Endothelial cell (in vitro differentiated cells): ENCODE measurements around the gene FBP1. TPM values are rescaled to one million over a fixed set of nuclear protein-coding genes. Genes with fewer than 3 reads are reported as not detected.

Experiments
- DNase-seq: peaks from one replicate; pipeline ENCODE4 v3.0.0; 2021; ENCODE audit warnings: low spot score
- H3K27ac Mint-ChIP-seq: one replicate; pipeline ENCODE4 v1.8.0; 2021; ENCODE audit warnings: mixed read lengths, inconsistent platforms; ENCODE audit not compliant: unreplicated experiment
- H3K27me3 Mint-ChIP-seq: one replicate; pipeline ENCODE4 v1.8.0; 2021; ENCODE audit warnings: mild to moderate bottlenecking, moderate library complexity, mixed read lengths, inconsistent platforms; ENCODE audit not compliant: unreplicated experiment
- H3K36me3 Mint-ChIP-seq: one replicate; pipeline ENCODE4 v1.8.0; 2021; ENCODE audit warnings: mild to moderate bottlenecking, low read depth, mixed read lengths, inconsistent platforms; ENCODE audit not compliant: unreplicated experiment
- H3K4me1 Mint-ChIP-seq: one replicate; pipeline ENCODE4 v1.8.0; 2021; ENCODE audit warnings: mild to moderate bottlenecking, mixed read lengths, inconsistent platforms; ENCODE audit not compliant: unreplicated experiment
- H3K4me3 Mint-ChIP-seq: one replicate; pipeline ENCODE4 v1.8.0; 2021; ENCODE audit warnings: mild to moderate bottlenecking, mixed read lengths, inconsistent platforms; ENCODE audit not compliant: unreplicated experiment
- H3K9me3 Mint-ChIP-seq: one replicate; pipeline ENCODE4 v1.8.0; 2021; ENCODE audit warnings: mixed read lengths, inconsistent platforms; ENCODE audit not compliant: unreplicated experiment
- CTCF ChIP-seq: fragments of 200-600 bp; sonication (generic); IDR thresholded peaks from one replicate; pipeline ENCODE4 v1.5.0; 2021; ENCODE audit warnings: antibody characterized with exemption; ENCODE audit not compliant: unreplicated experiment
- total RNA-seq: library from RNA; stranded (reverse); fragmentation: NEBNext Ultra II Directional; extraction: Animal tissue kit (Norgen Biotek cat#: 25700); gene quantifications from one replicate; pipeline ENCODE4 v1.2.1, GENCODE V29; 2021; ENCODE audit not compliant: unreplicated experiment

FBP1 gene
- total RNA-seq, 1 donor from 2014 or later: not detected

GRCh38 chr9:94680020-94680419, 40.7 kb upstream of the FBP1 start:
- no peak overlapping the region for H3K4me3 Mint-ChIP-seq
- no peak for TF ChIP-seq CTCF
- H3K27me3 Mint-ChIP-seq: peaks cover 2% of the 10 kb centered on the region
- no peak for DNase-seq
- no peak overlapping the region for H3K27ac Mint-ChIP-seq
- H3K36me3 Mint-ChIP-seq: no peaks in the 10 kb centered on the region
- H3K4me1 Mint-ChIP-seq: peaks cover 6% of the 10 kb centered on the region
- no peaks in the 10 kb centered on the region for H3K9me3 Mint-ChIP-seq

- TF ChIP-seq CTCF: no peak
- H3K4me3 Mint-ChIP-seq: no peak overlapping the region
- peaks cover 2% of the 10 kb centered on the region for H3K27me3 Mint-ChIP-seq
- H3K9me3 Mint-ChIP-seq: no peaks in the 10 kb centered on the region
- H3K36me3 Mint-ChIP-seq: no peaks in the 10 kb centered on the region
- H3K27ac Mint-ChIP-seq: no peak overlapping the region
- peaks cover 6% of the 10 kb centered on the region for H3K4me1 Mint-ChIP-seq
- no peak for DNase-seq
These were observed 40.3 kb upstream of the FBP1 start for GRCh38 chr9:94679587-94679986.

GRCh38 chr9:94677929-94678328, 38.6 kb upstream of the FBP1 start:
- no peak for DNase-seq
- H3K4me1 Mint-ChIP-seq: peaks cover 6% of the 10 kb centered on the region
- no peaks in the 10 kb centered on the region for H3K9me3 Mint-ChIP-seq
- H3K27ac Mint-ChIP-seq: no peak overlapping the region
- TF ChIP-seq CTCF: no peak
- H3K36me3 Mint-ChIP-seq: no peaks in the 10 kb centered on the region
- H3K4me3 Mint-ChIP-seq: no peak overlapping the region
- peaks cover 2% of the 10 kb centered on the region for H3K27me3 Mint-ChIP-seq

- no peaks in the 10 kb centered on the region for H3K9me3 Mint-ChIP-seq
- H3K27ac Mint-ChIP-seq: no peak overlapping the region
- DNase-seq: no peak
- H3K4me3 Mint-ChIP-seq: no peak overlapping the region
- peaks cover 6% of the 10 kb centered on the region for H3K4me1 Mint-ChIP-seq
- H3K27me3 Mint-ChIP-seq: no peaks in the 10 kb centered on the region
- no peaks in the 10 kb centered on the region for H3K36me3 Mint-ChIP-seq
- TF ChIP-seq CTCF: no peak
These were observed 37.3 kb upstream of the FBP1 start for GRCh38 chr9:94676446-94677131.

GRCh38 chr9:94675008-94675881, 35.9 kb upstream of the FBP1 start:
- Mint-ChIP-seq H3K27ac (no peak overlapping the region), H3K9me3 (no peaks in the 10 kb centered on the region)

More at GRCh38 chr9:94675008-94675881, 35.9 kb upstream of the FBP1 start:
- H3K27me3 Mint-ChIP-seq: no peaks in the 10 kb centered on the region
- H3K36me3 Mint-ChIP-seq: no peaks in the 10 kb centered on the region
- H3K4me3 Mint-ChIP-seq: no peak overlapping the region
- no peak for DNase-seq
- peaks cover 6% of the 10 kb centered on the region for H3K4me1 Mint-ChIP-seq
- no peak for TF ChIP-seq CTCF
